HepG2 (cell line): ENCODE measurements around the gene LDB2. TPM values are rescaled to one million over a fixed set of nuclear protein-coding genes. Genes with fewer than 3 reads are reported as not detected.

Experiments
- CEBPG ChIP-seq: IDR thresholded peaks from 2 replicates; pipeline ENCODE4 v1.6.1; 2016
- CENPT ChIP-seq: sonication (generic); formaldehyde crosslinking; IDR thresholded peaks from 2 replicates; pipeline ENCODE4 v1.8.0; 2022; ENCODE audit warnings: low read depth, mild to moderate bottlenecking, moderate library complexity, missing genetic modification reagents
- FOXA1 ChIP-seq, 2 experiments: fragments of 450-650 bp in 1 of 2; sonication (generic) in 1 of 2; formaldehyde crosslinking in 1 of 2; IDR thresholded peaks; 2 replicates each; pipeline versions ENCODE4 v1.4.0 to v1.6.1; 2016 to 2020; ENCODE audit warnings: missing genetic modification reagents in 1 of 2
- HHEX ChIP-seq: IDR thresholded peaks from 2 replicates; pipeline ENCODE4 v1.6.1; 2016; ENCODE audit warnings: control low read depth
- MIXL1 ChIP-seq: IDR thresholded peaks from 2 replicates; pipeline ENCODE4 v1.6.1; 2016
- PAWR ChIP-seq: sonication (generic); formaldehyde crosslinking; IDR thresholded peaks from 2 replicates; pipeline ENCODE4 v1.4.0; 2020; ENCODE audit warnings: missing genetic modification reagents, mild to moderate bottlenecking, borderline replicate concordance
- SATB2 ChIP-seq: sonication (generic); formaldehyde crosslinking; IDR thresholded peaks from 2 replicates; pipeline ENCODE4 v1.5.0; 2020; ENCODE audit warnings: missing genetic modification reagents
- SCMH1 ChIP-seq: sonication (generic); formaldehyde crosslinking; IDR thresholded peaks from 2 replicates; pipeline ENCODE4 v1.9.0; 2021; ENCODE audit warnings: missing genetic modification reagents, mild to moderate bottlenecking, borderline replicate concordance
- SOX6 ChIP-seq, 2 experiments: fragments of 450-650 bp in 1 of 2; sonication (generic) in 1 of 2; formaldehyde crosslinking in 1 of 2; IDR thresholded peaks; 2 replicates each; pipeline versions ENCODE4 v1.4.0 to v1.6.1; 2017 to 2020; ENCODE audit warnings: antibody characterized with exemption in 1 of 2, mild to moderate bottlenecking in 1 of 2, missing genetic modification reagents in 1 of 2
- SRSF1 ChIP-seq: fragments of 200-400 bp; formaldehyde crosslinking; optimal IDR thresholded peaks from 2 replicates; pipeline ENCODE3; 2017; ENCODE audit warnings: mild to moderate bottlenecking, low read depth, low read length, moderate library complexity
- TEAD3 ChIP-seq: optimal IDR thresholded peaks from 2 replicates; pipeline ENCODE3; 2016; ENCODE audit warnings: borderline replicate concordance
- ZBTB21 ChIP-seq: sonication (generic); formaldehyde crosslinking; IDR thresholded peaks from 2 replicates; pipeline ENCODE4 v1.4.0; 2020; ENCODE audit warnings: missing genetic modification reagents
- ZC3H13 ChIP-seq: sonication (generic); formaldehyde crosslinking; IDR thresholded peaks from 2 replicates; pipeline ENCODE4 v1.8.1; 2023; ENCODE audit warnings: mild to moderate bottlenecking, missing genetic modification reagents, moderate library complexity
- ZNF501 ChIP-seq: sonication (generic); formaldehyde crosslinking; IDR thresholded peaks from 2 replicates; pipeline ENCODE4 v1.5.1; 2020; ENCODE audit warnings: mild to moderate bottlenecking, moderate library complexity, missing genetic modification reagents
- polyA plus RNA-seq, 8 experiments: library from polyadenylated mRNA; depleted of rRNA in 3 of 8; stranded (reverse) in 7 of 8; unstranded in 1 of 8; fragments of >200 nt; fragmentation: Illumina TruSeq in 4 of 8; extraction: Trizol in 4 of 8; gene quantifications; 2 replicates each; pipeline versions ENCODE4 v1.2.1 to v1.2.3, GENCODE V29; 2011 to 2016; ENCODE audit warnings: low read depth in 4 of 8, missing spikeins in 1 of 8, mixed read lengths in 1 of 8; ENCODE audit not compliant: insufficient read depth in 1 of 8
- total RNA-seq, 5 experiments: library from RNA; depleted of rRNA; stranded (reverse); fragments of >200 nt; fragmentation: Illumina TruSeq; extraction: Trizol; gene quantifications; 2 replicates each; pipeline ENCODE4 v1.2.3, GENCODE V29; 2016; ENCODE audit warnings: low read depth in 1 of 5
- TF ChIP-seq, protein P1 (sequence below): IDR thresholded peaks from 2 replicates; pipeline ENCODE4 v1.4.0; 2020; ENCODE audit warnings: mild to moderate bottlenecking, missing genetic modification reagents
- TF ChIP-seq, protein P2 (sequence below): conservative IDR thresholded peaks from 2 replicates; pipeline ENCODE4 v1.6.1; 2018; ENCODE audit warnings: missing genetic modification reagents
- TF ChIP-seq, protein P3 (sequence below): sonication (generic); formaldehyde crosslinking; IDR thresholded peaks from 2 replicates; pipeline ENCODE4 v1.9.0; 2021; ENCODE audit warnings: missing genetic modification reagents, borderline replicate concordance
- TF ChIP-seq, protein P4 (sequence below): IDR thresholded peaks from 2 replicates; pipeline ENCODE4 v1.6.1; 2012; ENCODE audit warnings: low read depth, low read length, improper control_type of control experiment
- TF ChIP-seq, protein P5 (sequence below): sonication (generic); formaldehyde crosslinking; IDR thresholded peaks from 2 replicates; pipeline ENCODE4 v1.4.0; 2020; ENCODE audit warnings: missing genetic modification reagents, borderline replicate concordance

The LDB2 gene
- total and polyA plus RNA-seq, 2 of the 13 experiments (the other 11 are each of a cell fraction or from before 2014, with no cell fraction given): not detected

DNA sequence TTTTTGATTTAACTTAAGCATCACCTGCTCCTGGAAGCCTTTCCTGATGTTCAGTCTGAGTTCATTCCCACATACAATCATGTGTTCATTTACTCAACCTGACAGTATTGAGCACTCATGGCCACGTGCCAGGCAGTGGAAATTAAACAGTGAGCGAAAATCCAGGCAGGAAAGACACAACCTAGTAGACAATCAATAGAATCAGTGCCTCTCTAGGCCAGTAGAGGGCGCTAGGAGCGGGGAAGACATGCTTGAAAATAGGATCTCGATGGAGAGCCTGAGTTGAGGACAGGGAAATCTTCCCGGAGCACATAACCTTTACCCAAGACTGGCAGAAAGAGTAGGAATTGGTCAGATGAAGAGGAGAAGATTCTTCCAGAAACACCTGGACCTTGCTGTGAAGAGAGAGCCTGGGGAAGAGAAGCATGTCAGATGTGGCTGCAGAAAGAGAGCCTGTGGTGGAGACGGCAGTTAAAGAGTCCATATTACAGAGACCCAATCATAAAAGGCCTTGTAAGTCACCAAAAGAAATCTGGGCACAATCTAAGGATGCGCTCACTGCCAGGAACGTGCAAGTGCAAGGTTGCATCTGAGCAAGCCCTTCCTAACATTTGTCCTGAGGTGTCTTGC lies 103.5 kb downstream of the LDB2 start (continued):
- TF ChIP-seq SATB2 (CRISPR knock-in tag) (no peak), ZBTB21 (CRISPR knock-in tag) (no peak), TEAD3 (CRISPR knock-in tag) (peak; percentile 26), HHEX (CRISPR knock-in tag) (no peak), ZC3H13 (no peak), SCMH1 (CRISPR knock-in tag) (no peak), SRSF1 (no peak), ZNF501 (peak; percentile 42; the same call in 1 of the 2 replicates), PAWR (CRISPR knock-in tag) (no peak), SOX6 (IDR thresholded peaks at IDR 0.05) (no peak), SOX6 (CRISPR knock-in tag; IDR thresholded peaks at IDR 0.05) (peak; percentile 38; the same call in 1 of the 2 replicates), CENPT (CRISPR knock-in tag) (no peak), CEBPG (CRISPR knock-in tag) (no peak), MIXL1 (CRISPR knock-in tag) (0 out of 2 replicates have a peak, but pooled peaks have one; percentile 35), FOXA1 (IDR thresholded peaks at IDR 0.05) (no peak), FOXA1 (CRISPR knock-in tag; IDR thresholded peaks at IDR 0.05) (0 out of 2 replicates have a peak, but pooled peaks have one; percentile 3)
- TF ChIP-seq, protein P1, sequence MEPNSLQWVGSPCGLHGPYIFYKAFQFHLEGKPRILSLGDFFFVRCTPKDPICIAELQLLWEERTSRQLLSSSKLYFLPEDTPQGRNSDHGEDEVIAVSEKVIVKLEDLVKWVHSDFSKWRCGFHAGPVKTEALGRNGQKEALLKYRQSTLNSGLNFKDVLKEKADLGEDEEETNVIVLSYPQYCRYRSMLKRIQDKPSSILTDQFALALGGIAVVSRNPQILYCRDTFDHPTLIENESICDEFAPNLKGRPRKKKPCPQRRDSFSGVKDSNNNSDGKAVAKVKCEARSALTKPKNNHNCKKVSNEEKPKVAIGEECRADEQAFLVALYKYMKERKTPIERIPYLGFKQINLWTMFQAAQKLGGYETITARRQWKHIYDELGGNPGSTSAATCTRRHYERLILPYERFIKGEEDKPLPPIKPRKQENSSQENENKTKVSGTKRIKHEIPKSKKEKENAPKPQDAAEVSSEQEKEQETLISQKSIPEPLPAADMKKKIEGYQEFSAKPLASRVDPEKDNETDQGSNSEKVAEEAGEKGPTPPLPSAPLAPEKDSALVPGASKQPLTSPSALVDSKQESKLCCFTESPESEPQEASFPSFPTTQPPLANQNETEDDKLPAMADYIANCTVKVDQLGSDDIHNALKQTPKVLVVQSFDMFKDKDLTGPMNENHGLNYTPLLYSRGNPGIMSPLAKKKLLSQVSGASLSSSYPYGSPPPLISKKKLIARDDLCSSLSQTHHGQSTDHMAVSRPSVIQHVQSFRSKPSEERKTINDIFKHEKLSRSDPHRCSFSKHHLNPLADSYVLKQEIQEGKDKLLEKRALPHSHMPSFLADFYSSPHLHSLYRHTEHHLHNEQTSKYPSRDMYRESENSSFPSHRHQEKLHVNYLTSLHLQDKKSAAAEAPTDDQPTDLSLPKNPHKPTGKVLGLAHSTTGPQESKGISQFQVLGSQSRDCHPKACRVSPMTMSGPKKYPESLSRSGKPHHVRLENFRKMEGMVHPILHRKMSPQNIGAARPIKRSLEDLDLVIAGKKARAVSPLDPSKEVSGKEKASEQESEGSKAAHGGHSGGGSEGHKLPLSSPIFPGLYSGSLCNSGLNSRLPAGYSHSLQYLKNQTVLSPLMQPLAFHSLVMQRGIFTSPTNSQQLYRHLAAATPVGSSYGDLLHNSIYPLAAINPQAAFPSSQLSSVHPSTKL (CRISPR knock-in tag): peak; percentile 39
- TF ChIP-seq, protein P2, sequence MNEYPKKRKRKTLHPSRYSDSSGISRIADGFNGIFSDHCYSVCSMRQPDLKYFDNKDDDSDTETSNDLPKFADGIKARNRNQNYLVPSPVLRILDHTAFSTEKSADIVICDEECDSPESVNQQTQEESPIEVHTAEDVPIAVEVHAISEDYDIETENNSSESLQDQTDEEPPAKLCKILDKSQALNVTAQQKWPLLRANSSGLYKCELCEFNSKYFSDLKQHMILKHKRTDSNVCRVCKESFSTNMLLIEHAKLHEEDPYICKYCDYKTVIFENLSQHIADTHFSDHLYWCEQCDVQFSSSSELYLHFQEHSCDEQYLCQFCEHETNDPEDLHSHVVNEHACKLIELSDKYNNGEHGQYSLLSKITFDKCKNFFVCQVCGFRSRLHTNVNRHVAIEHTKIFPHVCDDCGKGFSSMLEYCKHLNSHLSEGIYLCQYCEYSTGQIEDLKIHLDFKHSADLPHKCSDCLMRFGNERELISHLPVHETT: no peak
- TF ChIP-seq, protein P3, sequence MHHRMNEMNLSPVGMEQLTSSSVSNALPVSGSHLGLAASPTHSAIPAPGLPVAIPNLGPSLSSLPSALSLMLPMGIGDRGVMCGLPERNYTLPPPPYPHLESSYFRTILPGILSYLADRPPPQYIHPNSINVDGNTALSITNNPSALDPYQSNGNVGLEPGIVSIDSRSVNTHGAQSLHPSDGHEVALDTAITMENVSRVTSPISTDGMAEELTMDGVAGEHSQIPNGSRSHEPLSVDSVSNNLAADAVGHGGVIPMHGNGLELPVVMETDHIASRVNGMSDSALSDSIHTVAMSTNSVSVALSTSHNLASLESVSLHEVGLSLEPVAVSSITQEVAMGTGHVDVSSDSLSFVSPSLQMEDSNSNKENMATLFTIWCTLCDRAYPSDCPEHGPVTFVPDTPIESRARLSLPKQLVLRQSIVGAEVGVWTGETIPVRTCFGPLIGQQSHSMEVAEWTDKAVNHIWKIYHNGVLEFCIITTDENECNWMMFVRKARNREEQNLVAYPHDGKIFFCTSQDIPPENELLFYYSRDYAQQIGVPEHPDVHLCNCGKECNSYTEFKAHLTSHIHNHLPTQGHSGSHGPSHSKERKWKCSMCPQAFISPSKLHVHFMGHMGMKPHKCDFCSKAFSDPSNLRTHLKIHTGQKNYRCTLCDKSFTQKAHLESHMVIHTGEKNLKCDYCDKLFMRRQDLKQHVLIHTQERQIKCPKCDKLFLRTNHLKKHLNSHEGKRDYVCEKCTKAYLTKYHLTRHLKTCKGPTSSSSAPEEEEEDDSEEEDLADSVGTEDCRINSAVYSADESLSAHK (CRISPR knock-in tag): no peak
- TF ChIP-seq, protein P4, sequence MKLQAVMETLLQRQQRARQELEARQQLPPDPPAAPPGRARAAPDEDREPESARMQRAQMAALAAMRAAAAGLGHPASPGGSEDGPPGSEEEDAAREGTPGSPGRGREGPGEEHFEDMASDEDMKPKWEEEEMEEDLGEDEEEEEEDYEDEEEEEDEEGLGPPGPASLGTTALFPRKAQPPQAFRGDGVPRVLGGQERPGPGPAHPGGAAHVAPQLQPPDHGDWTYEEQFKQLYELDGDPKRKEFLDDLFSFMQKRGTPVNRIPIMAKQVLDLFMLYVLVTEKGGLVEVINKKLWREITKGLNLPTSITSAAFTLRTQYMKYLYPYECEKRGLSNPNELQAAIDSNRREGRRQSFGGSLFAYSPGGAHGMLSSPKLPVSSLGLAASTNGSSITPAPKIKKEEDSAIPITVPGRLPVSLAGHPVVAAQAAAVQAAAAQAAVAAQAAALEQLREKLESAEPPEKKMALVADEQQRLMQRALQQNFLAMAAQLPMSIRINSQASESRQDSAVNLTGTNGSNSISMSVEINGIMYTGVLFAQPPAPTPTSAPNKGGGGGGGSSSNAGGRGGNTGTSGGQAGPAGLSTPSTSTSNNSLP: 0 out of 2 replicates have a peak, but pooled peaks have one; percentile 37
- TF ChIP-seq, protein P5, sequence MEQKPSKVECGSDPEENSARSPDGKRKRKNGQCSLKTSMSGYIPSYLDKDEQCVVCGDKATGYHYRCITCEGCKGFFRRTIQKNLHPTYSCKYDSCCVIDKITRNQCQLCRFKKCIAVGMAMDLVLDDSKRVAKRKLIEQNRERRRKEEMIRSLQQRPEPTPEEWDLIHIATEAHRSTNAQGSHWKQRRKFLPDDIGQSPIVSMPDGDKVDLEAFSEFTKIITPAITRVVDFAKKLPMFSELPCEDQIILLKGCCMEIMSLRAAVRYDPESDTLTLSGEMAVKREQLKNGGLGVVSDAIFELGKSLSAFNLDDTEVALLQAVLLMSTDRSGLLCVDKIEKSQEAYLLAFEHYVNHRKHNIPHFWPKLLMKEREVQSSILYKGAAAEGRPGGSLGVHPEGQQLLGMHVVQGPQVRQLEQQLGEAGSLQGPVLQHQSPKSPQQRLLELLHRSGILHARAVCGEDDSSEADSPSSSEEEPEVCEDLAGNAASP: 0 out of 2 replicates have a peak, but pooled peaks have one; percentile 19
